ENCODE data around the gene CD93.

GRCh38 chr20:23122321-23122720 lies 36.2 kb upstream of the CD93 start:
- no peak for TF ChIP-seq EGR1 (IDR thresholded peaks at IDR 0.05)
- TF ChIP-seq EP300 (IDR thresholded peaks at IDR 0.05; ENCODE audit: borderline replicate concordance) = no peak
- TF ChIP-seq YY1 (IDR thresholded peaks at IDR 0.05; ENCODE audit: low read depth) = no peak
- no peak for TF ChIP-seq TCF12 (IDR thresholded peaks at IDR 0.05; ENCODE audit: low read depth)
- no peak for TF ChIP-seq REST (IDR thresholded peaks at IDR 0.05; ENCODE audit: low read depth)
- TF ChIP-seq, protein P1, sequence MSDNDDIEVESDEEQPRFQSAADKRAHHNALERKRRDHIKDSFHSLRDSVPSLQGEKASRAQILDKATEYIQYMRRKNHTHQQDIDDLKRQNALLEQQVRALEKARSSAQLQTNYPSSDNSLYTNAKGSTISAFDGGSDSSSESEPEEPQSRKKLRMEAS (IDR thresholded peaks at IDR 0.05) = no peak
- TF ChIP-seq TAF1 (IDR thresholded peaks at IDR 0.05; ENCODE audit: low read depth) = no peak
- TF ChIP-seq NFIC (IDR thresholded peaks at IDR 0.05) = no peak
- no peak for TF ChIP-seq RAD21 (IDR thresholded peaks at IDR 0.05; ENCODE audit: low read depth)
- no peak for TF ChIP-seq ZBTB7A (IDR thresholded peaks at IDR 0.05; ENCODE audit: low read depth)
- no peak for TF ChIP-seq TEAD4 (IDR thresholded peaks at IDR 0.05)
- TF ChIP-seq CREB1 (IDR thresholded peaks at IDR 0.05; ENCODE audit: low read depth) = no peak
